KG1 (cell line): ENCODE measurements around the gene PCA3.
"Not testable (repeated sequence)": the region's sequence is repeated elsewhere in the genome, so short reads cannot be mapped to it uniquely, and the experiment has no call there.

Experiments
- DNase-seq: peaks from one replicate; lab custom pipeline; 2025; lab: John Stamatoyannopoulos, UW

PCA3 gene

DNA sequence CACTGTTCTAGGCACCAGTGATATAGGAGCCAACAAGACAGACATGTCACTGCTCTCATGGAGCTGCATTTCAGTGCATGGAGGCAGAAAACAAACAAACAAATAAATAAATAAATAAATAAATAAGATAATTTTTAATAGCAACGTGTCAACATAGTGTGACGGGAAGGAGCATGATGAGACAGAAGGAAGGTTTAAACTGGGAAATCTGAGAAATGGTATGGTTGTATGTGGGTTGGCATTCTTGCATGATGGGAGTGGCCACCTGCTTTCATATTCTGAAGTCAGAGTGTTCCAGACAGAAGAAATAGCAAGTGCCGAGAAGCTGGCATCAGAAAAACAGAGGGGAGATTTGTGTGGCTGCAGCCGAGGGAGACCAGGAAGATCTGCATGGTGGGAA, at the start of gene PCA3:
Gene PCA3 (plus strand): TSS at position 301 of the 400 bp plus-strand sequence.
- DNase-seq: no peak

DNA sequence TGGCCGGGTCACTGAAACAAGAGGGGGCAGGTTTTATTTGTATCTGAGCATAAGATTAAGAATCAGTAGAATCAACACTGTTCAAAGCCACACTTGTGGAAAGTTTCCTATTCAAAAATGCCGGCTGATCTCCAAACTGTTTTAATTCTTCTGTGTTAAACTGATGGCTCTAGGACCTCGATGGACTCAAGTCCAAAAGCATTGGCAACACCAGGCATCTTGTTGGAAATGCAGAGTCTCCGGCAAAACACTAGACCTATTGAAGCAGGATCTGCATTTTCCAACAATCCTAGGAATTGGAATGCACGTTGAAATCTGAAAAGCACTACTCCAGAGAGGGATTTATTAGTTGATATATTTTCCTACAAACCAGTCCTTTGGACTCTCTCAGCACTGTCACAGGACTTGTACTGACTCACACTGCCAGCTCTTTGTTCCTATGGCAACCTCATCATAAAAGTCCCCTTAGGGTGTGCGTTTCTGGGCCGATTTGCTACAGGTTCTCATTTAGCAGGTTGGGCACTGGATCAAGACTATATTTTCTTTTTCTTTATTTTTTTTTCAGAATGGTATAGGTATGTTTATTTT, 48.1 kb upstream of the PCA3 start:
- DNase-seq: no peak

GRCh38 chr9:76717176-76717575, 47.1 kb upstream of the PCA3 start:
- DNase-seq: no peak

GRCh38 chr9:76717613-76718012, 46.6 kb upstream of the PCA3 start:
- DNase-seq: no peak

GRCh38 chr9:76718166-76718565, 46.1 kb upstream of the PCA3 start:
- DNase-seq: no peak

DNA sequence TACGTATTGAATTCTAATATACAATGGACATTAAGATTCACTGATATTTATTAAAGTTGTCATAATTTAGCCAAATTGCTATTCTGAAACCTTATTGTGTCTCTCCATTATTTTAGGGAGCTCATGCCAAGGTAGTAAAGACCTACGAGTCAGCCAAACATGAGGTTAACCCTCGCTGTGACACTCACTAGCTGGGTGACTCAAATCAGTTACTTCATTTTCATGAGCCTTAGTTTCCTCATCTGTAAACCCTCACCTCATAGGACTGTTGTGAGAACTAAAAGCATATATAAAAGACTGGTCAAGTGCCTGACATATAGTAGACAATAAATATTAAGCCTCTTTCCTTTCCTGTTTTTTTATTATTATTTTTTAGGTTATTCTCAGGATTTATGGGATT, 44.0 kb upstream of the PCA3 start:
- no peak for DNase-seq

DNA sequence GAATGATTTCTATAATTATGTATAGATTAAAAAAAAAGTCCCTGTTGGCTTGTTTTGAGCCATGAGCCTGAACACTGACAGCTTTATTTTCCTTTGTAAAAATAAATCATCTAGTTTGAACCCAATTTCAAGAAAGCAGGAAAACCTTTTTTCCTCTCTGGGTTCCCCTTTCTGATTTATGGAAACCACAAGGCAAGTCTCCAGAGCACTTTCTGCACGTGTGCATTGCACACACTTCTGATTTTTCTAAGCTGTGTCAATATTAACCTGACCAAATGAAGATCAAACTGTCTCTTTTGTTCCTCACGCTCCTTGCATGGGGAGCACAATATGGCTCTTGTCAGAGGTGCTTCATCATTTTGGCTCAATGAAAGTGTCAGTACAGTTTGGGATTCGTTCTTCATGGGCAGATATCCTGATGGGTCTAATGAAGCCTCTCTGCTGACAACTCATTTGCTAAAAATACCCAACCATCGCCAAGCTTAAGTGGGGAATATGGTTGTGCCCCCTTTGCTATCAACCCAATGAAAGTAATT, 39.2 kb upstream of the PCA3 start:
- DNase-seq: no peak

DNA sequence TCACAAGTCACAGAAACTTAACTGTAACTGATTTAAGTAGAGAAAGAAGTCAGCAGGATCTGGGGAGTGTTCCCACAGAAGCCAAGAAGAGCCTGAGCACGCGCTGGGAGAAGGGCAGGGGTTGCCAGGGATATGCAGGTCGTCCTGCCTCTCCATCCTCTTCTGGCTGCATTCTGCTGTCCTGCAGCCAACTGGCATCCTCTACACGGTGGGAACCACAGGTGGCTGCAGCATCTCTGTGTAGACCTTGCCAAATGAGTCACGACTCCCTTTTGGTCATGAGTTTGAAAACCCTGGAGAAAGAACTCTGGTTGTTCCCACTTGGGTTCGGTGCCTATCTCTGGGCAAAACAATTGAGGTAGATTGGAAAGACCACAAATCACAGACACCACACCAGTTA, 38.4 kb upstream of the PCA3 start:
- DNase-seq: no peak

GRCh38 chr9:76729116-76729515, 35.1 kb upstream of the PCA3 start:
- no peak for DNase-seq

GRCh38 chr9:76729980-76730737, 34.1 kb upstream of the PCA3 start:
- no peak for DNase-seq

GRCh38 chr9:76730801-76731200, 33.4 kb upstream of the PCA3 start:
- no peak for DNase-seq

DNA sequence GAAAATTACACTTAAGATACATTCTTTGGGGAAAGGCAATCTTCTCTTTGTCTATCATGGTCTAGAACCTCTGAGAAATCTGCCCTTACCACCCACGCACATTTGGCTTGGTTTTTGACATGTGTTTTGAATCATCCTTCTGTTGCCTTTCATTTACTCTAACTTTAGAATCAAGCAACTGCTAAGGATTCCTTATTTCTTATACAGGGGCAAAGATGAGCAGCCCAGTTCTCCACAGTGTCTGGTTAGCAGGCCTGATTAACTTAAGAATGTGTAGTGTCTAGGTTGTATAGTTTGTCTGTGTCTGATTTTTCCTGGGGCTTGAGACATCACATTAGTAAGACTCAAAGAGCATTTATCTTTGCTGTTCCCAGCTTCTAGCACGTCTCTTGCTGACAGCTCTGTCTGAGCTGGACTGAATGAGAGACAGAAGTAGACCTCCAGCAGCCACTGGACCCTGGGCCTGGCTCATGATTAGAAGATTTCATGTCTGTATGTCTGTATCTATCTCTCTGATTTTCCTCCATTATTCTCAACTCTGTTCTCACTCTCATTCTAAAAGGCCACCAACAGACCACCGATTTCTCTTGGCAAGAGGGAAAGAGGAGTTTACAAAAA, 31.8 kb upstream of the PCA3 start:
- DNase-seq: no peak

DNA sequence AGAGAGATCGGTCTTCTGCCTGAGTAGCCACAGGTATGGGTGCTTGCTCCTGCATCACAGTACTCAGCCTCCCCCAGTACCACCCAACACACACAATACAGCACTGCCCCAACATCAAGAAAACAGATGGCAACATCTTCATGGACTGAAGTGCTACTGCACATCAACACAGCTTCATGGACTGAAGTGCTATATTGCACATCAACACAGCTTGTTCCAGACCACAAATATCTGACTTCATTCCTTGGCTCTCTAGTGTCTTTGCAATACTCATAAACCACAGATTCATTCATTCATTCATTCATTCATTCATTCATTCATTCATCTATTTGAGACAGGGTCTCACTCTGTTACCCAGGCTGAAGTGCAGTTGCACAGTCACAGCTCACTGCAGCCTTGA, 31.1 kb upstream of the PCA3 start:
- no peak for DNase-seq

- no peak for DNase-seq
These were observed 29.5 kb upstream of the PCA3 start for GRCh38 chr9:76734716-76735115.

DNA sequence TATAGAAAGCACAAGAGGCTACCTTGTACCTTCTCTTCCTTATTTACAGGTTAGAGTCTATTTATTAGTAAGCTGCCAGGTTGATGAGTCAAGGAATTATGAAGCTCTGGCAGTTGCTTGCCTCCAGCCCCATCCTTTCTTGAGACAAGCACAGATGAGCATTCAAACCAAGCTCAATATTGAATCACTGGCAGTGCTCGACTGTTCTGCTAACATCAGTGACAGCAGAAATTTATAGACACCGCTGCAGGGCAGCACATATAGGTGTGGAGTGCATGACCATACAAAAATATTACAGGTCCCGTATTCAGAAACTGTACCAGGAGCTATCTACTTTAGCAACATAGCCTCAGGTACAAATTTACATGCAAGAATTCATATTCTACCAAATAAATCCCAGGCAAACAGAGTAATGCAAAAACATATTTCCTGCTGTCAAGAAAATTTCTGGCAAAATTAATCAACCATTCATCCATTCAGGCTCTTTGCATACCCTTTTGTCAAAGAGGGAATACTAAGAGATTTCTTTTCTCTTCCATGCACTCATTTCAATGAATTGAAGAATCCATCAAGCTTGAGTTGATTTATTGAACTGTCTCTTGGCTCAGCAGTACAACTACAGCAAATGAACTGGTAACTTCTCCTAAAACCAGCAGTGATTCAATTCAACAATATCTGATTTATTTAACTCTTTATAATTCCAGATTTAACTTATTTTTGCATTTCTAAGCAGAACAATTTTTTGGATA, 26.9 kb upstream of the PCA3 start:
- DNase-seq: no peak

- no peak for DNase-seq
These were observed 25.8 kb upstream of the PCA3 start for GRCh38 chr9:76738402-76738801.

DNA sequence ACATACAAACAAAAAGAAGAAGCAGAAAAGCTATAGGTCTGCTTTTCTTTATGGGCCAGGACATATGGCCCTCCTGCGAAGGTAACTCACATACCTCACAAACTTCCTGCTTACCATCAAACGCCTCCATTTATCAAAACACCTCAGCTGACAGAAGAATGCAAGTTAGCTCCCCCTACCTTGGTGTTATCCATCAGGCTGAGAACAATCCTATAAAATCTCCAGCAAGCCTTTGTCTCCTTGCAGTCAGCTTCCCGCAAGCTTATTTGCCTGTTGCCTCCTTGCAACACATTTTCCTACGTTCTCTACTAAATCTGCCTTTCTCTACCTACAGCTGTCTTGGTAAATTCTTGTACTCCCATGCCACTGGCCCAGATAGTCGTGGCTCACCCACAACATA, 22.7 kb upstream of the PCA3 start:
- DNase-seq: no peak

- DNase-seq: not testable (repeated sequence)
These were observed 21.3 kb upstream of the PCA3 start for GRCh38 chr9:76742890-76743289.

DNA sequence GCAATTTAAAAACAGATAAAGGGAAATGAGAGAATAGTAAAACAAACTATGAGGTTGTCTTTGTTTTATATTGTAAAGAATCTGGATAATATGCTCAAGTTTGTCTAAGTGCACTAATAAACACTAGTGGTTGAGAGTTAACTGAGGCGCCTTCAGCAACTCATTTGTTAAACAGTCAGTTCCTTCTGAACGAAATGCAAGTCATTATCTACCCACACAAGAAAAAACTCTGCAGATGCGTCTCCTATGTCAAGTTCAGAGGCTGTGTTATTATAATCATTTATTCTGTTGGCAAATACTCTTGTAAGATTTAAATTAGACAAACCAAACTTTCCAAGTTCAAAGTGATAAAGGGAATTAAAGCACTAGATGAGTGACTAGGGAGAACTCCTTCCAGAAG, 20.3 kb upstream of the PCA3 start:
- no peak for DNase-seq

- DNase-seq: no peak
These were observed 19.9 kb upstream of the PCA3 start for GRCh38 chr9:76744336-76744735.

DNA sequence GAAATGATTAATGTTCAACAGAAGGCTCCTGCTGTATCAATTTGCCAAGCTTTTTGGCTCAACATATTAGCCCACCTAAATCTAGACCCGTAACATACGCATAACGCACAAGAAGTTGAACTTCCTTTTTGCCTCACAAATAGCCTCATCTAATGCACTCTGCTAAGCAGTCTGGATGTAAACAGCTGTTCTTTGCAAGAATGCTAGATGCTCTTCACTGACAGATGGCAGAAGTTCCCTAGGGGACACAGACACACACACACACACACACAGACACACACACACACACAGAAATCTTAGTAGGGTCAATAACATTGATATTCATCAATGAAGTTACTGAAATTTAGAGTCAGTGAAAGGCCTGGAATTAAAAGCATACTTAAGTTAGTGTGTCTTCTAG, 13.2 kb upstream of the PCA3 start:
- no peak for DNase-seq

DNA sequence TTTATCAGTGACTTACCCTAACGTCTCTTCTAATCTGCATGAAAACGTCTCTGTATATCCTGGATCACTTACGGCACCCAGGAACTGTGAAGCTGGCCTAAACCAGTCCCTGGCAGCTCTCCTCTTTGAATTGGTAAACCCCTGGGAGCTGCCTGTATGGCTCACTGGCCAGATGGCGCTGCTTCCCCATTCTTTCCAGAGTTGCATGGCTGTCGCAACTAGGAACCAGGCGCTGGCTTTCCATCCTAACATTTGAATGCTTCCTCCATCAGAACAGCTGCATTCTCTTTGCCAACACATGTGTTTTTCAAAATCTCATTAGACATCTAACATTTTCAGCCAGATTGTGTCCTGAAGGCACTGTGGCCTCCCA, 8.0 kb upstream of the PCA3 start:
- no peak for DNase-seq
